Measurements from ENCODE around the gene COL25A1. TPM values are rescaled to one million over a fixed set of nuclear protein-coding genes. Genes with fewer than 3 reads are reported as not detected.

COL25A1 gene
- total RNA-seq, 1 experiment from 2014 or later, result not detected

GRCh38 chr4:109029987-109030386, 272.5 kb downstream of the COL25A1 start:
- POLR2A ChIA-PET, result no interaction called here

More at GRCh38 chr4:109029987-109030386, 272.5 kb downstream of the COL25A1 start:
- RAD21 ChIA-PET (ENCODE audit: low non-redundant PET in 1 of 2, low total read pairs in 2 of 2, uncharacterized antibody in 2 of 2, unreplicated experiment in 2 of 2), result no interaction called here
- Histone ChIP-seq H2AFZ (ENCODE audit: low read depth, low read length, poor library complexity, severe bottlenecking) (no peak overlapping the region), H3K79me2 (ENCODE audit: insufficient read depth, low read length) (no peaks in the 10 kb centered on the region), H4K20me1 (ENCODE audit: insufficient read depth) (no peaks in the 10 kb centered on the region), H3K27ac (ENCODE audit: low read depth, low read length) (no peak overlapping the region), H3K4me2 (ENCODE audit: low read length) (no peak overlapping the region), H3K4me1 (ENCODE audit: control insufficient read depth in 1 of 2, insufficient read depth in 2 of 2, low read length in 2 of 2) (no peaks in the 10 kb centered on the region), H3K9me2 (ENCODE audit: insufficient read depth) (no peaks in the 10 kb centered on the region; the same call in 1 of the 2 replicates), H3K4me3 (replicated peaks in 1 of 2; ENCODE audit: low read depth in 1 of 2, low read length in 2 of 2) (no peak overlapping the region), H3K9me3 (ENCODE audit: control insufficient read depth in 1 of 2, insufficient read depth in 1 of 2, low read depth in 1 of 2, low read length in 2 of 2) (no peaks in the 10 kb centered on the region), H3K9ac (ENCODE audit: low read length) (no peak overlapping the region), H3K36me3 (ENCODE audit: control insufficient read depth in 1 of 2, insufficient read depth in 2 of 2, low read length in 2 of 2) (no peaks in the 10 kb centered on the region), H3K27me3 (ENCODE audit: insufficient read depth, low read length) (peaks cover 15% of the 10 kb centered on the region)
- DNase-seq (ENCODE audit: low read depth, low spot score), result no peak
- CTCF ChIA-PET, result no interaction called here
- ATAC-seq, result no peak
- intact Hi-C loops (cut with micrococcal nuclease), result no loop called here
- no TSS peak for BruUV-seq (replicated peaks)
- TF ChIP-seq FOSL1 (IDR thresholded peaks at IDR 0.05; ENCODE audit: low read depth) (no peak), EGR1 (IDR thresholded peaks at IDR 0.05; ENCODE audit: low read depth) (no peak), ELF1 (IDR thresholded peaks at IDR 0.05; ENCODE audit: borderline replicate concordance, low read depth) (no peak), CBX3 (IDR thresholded peaks at IDR 0.05; ENCODE audit: low read depth) (no peak), ATF3 (IDR thresholded peaks at IDR 0.05) (no peak), SP1 (IDR thresholded peaks at IDR 0.05; ENCODE audit: low read depth) (no peak), MAX (IDR thresholded peaks at IDR 0.05) (no peak), ZNF274 (IDR thresholded peaks at IDR 0.05; ENCODE audit: low read depth, low read length) (no peak), TCF7L2 (IDR thresholded peaks at IDR 0.05; ENCODE audit: borderline replicate concordance, extremely low read depth, insufficient read depth, insufficient read length) (no peak), EZH2phosphoT487 (IDR thresholded peaks at IDR 0.05; ENCODE audit: borderline replicate concordance) (no peak), ZFX (IDR thresholded peaks at IDR 0.05) (no peak), SRF (IDR thresholded peaks at IDR 0.05; ENCODE audit: low read depth) (no peak), REST (IDR thresholded peaks at IDR 0.05; ENCODE audit: low read depth) (no peak), ZBTB33 (IDR thresholded peaks at IDR 0.05; ENCODE audit: extremely low read depth, insufficient replicate concordance, low read length) (no peak), YY1 (IDR thresholded peaks at IDR 0.05; ENCODE audit: extremely low read depth, insufficient replicate concordance, low read depth, low read length) (no peak), JUND (IDR thresholded peaks at IDR 0.05) (no peak)
